T-cell (primary cell): ENCODE data around the gene SDK2. TPM values are rescaled to one million over a fixed set of nuclear protein-coding genes. Genes with fewer than 3 reads are reported as not detected.

ENCODE experiments used
- ATAC-seq, 4 experiments: fragments of 200-7000 bp in 3 of 4; fragments of 150-1000 bp in 1 of 4; cut with Tn5 transposase; replicated peaks in 1 of 4; 1 replicate in 3 of 4; 2 replicates in 1 of 4; pipeline ENCODE4 v1.10.0; 2021; ENCODE audit warnings: moderate library complexity in 3 of 4, mild to moderate bottlenecking in 2 of 4, moderate number of reproducible peaks in 1 of 4
- CTCF ChIA-PET, 2 donors: fragments of 300-600 bp; sonication (Branson Sonifier 250); formaldehyde crosslinking; loops; one replicate each; lab custom pipeline; 2022; ENCODE audit warnings: antibody characterized with exemption in 2 of 2; lab: Charles Lee
- POLR2A ChIA-PET, 2 donors: fragments of 300-600 bp; sonication (Branson Sonifier 250); formaldehyde crosslinking; loops; one replicate each; lab custom pipeline; 2022; ENCODE audit warnings: antibody characterized with exemption in 2 of 2; lab: Charles Lee
- DNase-seq, 35 experiments: peaks; one replicate each; pipeline versions ENCODE4 v3.0.0 to v3.0.0-alpha.2; 2013 to 2023
- H3K27ac ChIP-seq: one replicate; pipeline ENCODE4 v1.5.1; 2013; ENCODE audit warnings: low read length
- H3K27me3 ChIP-seq, 2 experiments: replicated peaks in 1 of 2; 1 replicate in 1 of 2; 2 replicates in 1 of 2; pipeline versions ENCODE4 v1.6.1 to v1.7.0; 2013; ENCODE audit warnings: low read length in 1 of 2, mixed read lengths in 1 of 2; ENCODE audit not compliant: control insufficient read depth in 2 of 2, insufficient read depth in 2 of 2; ENCODE audit errors: extremely low read depth in 1 of 2
- H3K36me3 ChIP-seq, 2 donors: 1 replicate in 1 of 2; 2 replicates in 1 of 2; pipeline versions ENCODE4 v1.6.1 to v1.7.0; 2013; ENCODE audit warnings: low read length in 1 of 2; ENCODE audit not compliant: control insufficient read depth in 2 of 2, insufficient read depth in 1 of 2; ENCODE audit errors: extremely low read depth in 1 of 2
- H3K4me1 ChIP-seq, 2 experiments: 1 replicate in 1 of 2; 2 replicates in 1 of 2; pipeline versions ENCODE4 v1.6.1 to v1.7.0; 2013; ENCODE audit warnings: low read length in 2 of 2, mixed read lengths in 1 of 2; ENCODE audit not compliant: insufficient read depth in 2 of 2, control insufficient read depth in 1 of 2; ENCODE audit errors: extremely low read depth in 1 of 2
- H3K4me3 ChIP-seq, 2 donors: 1 replicate in 1 of 2; 2 replicates in 1 of 2; pipeline versions ENCODE4 v1.5.1 to v1.7.0; 2013; ENCODE audit warnings: mild to moderate bottlenecking in 2 of 2, low read length in 1 of 2, moderate library complexity in 1 of 2; ENCODE audit not compliant: control insufficient read depth in 1 of 2; ENCODE audit errors: extremely low read depth in 1 of 2
- H3K9me3 ChIP-seq: 2 replicates; pipeline ENCODE4 v1.7.0; 2013
- H3K27ac Mint-ChIP-seq, 2 donors: one replicate each; pipeline ENCODE4 v1.8.0; 2020 to 2021; ENCODE audit warnings: mild to moderate bottlenecking in 2 of 2, mixed read lengths in 2 of 2
- H3K27me3 Mint-ChIP-seq, 2 donors: one replicate each; pipeline ENCODE4 v1.8.0; 2021 to 2022; ENCODE audit warnings: mixed read lengths in 2 of 2
- H3K36me3 Mint-ChIP-seq: one replicate; pipeline ENCODE4 v1.8.0; 2021; ENCODE audit warnings: mixed read lengths
- H3K4me1 Mint-ChIP-seq, 3 donors: one replicate each; pipeline ENCODE4 v1.8.0; 2020 to 2022; ENCODE audit warnings: mixed read lengths in 3 of 3, mild to moderate bottlenecking in 1 of 3
- H3K4me3 Mint-ChIP-seq, 3 donors: one replicate each; pipeline ENCODE4 v1.8.0; 2020 to 2022; ENCODE audit warnings: mild to moderate bottlenecking in 3 of 3, mixed read lengths in 3 of 3, moderate library complexity in 3 of 3
- H3K9me3 Mint-ChIP-seq, 3 donors: one replicate each; pipeline ENCODE4 v1.8.0; 2020 to 2022; ENCODE audit warnings: mixed read lengths in 3 of 3
- WGBS: methylation state at CpG from one replicate; pipeline ENCODE4 v1.1.5; 2013; ENCODE audit warnings: missing lambda C conversion rate; ENCODE audit not compliant: insufficient coverage; 5-methylcytosine and 5-hydroxymethylcytosine counted together
- total RNA-seq, 35 experiments: library from RNA in 6 of 35; stranded (reverse) in 6 of 35; fragments of 120-200 nt in 1 of 35; gene quantifications; one replicate each; pipeline versions ENCODE4 v1.2.1 to v1.2.4 and lab custom pipeline; 2013 to 2026

The SDK2 gene
- total RNA-seq, 5 donors from 2014 or later (not counting 1 experiment from before 2014, with no cell fraction given), result 2.9 to 8.3 (median 4.8) TPM

DNA sequence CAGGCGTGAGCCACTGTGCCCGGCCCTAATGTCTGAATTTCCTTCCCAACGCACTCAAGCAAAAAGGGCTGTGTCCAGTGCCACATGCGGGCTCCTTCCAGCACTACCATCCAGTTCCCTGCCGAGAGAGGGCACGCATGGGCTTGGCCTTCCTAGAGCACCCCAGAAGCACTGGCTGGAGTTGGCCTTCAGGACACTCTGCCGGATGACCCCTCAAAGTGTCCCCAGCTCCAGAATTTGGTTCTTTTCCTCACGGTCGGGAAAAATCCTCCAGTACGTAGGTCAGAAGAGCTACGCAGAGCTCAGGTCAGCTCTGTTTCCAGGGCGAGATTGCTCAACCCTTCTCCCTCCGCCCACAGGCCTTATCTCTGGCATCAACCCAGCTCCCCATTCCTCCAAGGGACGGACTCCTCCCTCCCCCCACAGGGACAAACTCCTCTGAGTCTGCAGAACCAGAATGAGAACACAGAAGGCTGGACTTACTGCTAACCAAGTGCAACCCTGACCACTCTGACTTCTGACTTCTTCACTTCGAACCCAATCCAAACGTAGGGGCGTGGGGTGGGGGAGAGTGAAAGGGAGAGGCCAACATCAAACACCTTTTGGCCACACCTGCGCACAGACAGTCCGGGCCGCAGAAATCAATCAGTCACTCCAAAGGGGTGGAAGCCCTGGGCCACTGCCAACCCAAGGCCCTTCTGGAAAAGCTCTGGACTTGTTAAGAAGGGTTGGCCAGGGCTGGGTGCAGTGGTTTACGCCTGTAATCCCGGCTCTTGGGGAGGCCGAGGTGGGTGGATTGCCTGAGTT is 336.0 kb downstream of the SDK2 start:
- Histone ChIP-seq H3K4me1 (peaks cover 7 to 29% of the 10 kb centered on the region in 2 experiments), H3K27ac (no peak overlapping the region), H3K9me3 (no peaks in the 10 kb centered on the region), H3K4me3 (no peak overlapping the region), H3K27me3 (peaks cover 0 to 49% of the 10 kb centered on the region in 2 experiments), H3K36me3 (no peaks in the 10 kb centered on the region)
- DNase-seq (no peak), ATAC-seq (no peak)
- Mint-ChIP-seq H3K36me3 (no peaks in the 10 kb centered on the region), H3K27me3 (peaks cover 2 to 3% of the 10 kb centered on the region in 2 donors), H3K27ac (no peak overlapping the region), H3K9me3 (no peaks in the 10 kb centered on the region), H3K4me1 (peaks cover 11 to 15% (median 13%) of the 10 kb centered on the region in 3 donors), H3K4me3 (no peak overlapping the region)
- ChIA-PET CTCF (no interaction called here), POLR2A (no interaction called here)
- 93% methylated on average over 17 of the region's 23 CpGs for WGBS

DNA sequence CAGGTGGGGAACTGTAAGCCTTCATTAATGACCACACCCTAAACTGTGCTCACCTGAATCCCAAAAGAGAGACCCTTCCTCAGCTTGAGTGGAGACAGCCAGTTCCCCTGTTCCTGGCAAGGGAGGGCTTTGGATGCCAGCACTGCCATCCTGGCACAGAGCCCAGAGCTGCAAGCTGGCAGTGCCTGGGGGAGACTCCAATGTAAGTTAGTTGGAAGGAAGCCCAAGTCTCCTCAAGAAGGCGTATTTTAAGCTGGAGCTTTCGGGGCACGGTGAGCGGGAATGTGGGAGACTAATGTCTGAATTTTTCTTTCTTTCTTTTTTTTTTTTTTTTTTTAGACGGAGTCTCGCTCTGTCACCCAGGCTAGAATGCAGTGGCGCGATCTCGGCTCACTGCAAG is 337.1 kb downstream of the SDK2 start:
- no peak overlapping the region for H3K27ac ChIP-seq
- Mint-ChIP-seq H3K27ac (no peak overlapping the region), H3K36me3 (no peaks in the 10 kb centered on the region), H3K4me1 (peaks cover 11 to 14% (median 13%) of the 10 kb centered on the region in 3 donors), H3K4me3 (no peak overlapping the region), H3K9me3 (no peaks in the 10 kb centered on the region), H3K27me3 (peaks cover 2 to 3% of the 10 kb centered on the region in 2 donors)
- CTCF ChIA-PET, result no interaction called here
- H3K9me3 ChIP-seq, result no peaks in the 10 kb centered on the region
- H3K36me3 ChIP-seq, result no peaks in the 10 kb centered on the region
- 83% methylated on average over 1 of the region's 9 CpGs for WGBS
- DNase-seq (no peak), ATAC-seq (no peak)
- H3K4me3 ChIP-seq, result no peak overlapping the region
- H3K27me3 ChIP-seq, result peaks cover 0 to 49% of the 10 kb centered on the region in 2 experiments
- POLR2A ChIA-PET, result no interaction called here
- peaks cover 7 to 24% of the 10 kb centered on the region in 2 experiments for H3K4me1 ChIP-seq

DNA sequence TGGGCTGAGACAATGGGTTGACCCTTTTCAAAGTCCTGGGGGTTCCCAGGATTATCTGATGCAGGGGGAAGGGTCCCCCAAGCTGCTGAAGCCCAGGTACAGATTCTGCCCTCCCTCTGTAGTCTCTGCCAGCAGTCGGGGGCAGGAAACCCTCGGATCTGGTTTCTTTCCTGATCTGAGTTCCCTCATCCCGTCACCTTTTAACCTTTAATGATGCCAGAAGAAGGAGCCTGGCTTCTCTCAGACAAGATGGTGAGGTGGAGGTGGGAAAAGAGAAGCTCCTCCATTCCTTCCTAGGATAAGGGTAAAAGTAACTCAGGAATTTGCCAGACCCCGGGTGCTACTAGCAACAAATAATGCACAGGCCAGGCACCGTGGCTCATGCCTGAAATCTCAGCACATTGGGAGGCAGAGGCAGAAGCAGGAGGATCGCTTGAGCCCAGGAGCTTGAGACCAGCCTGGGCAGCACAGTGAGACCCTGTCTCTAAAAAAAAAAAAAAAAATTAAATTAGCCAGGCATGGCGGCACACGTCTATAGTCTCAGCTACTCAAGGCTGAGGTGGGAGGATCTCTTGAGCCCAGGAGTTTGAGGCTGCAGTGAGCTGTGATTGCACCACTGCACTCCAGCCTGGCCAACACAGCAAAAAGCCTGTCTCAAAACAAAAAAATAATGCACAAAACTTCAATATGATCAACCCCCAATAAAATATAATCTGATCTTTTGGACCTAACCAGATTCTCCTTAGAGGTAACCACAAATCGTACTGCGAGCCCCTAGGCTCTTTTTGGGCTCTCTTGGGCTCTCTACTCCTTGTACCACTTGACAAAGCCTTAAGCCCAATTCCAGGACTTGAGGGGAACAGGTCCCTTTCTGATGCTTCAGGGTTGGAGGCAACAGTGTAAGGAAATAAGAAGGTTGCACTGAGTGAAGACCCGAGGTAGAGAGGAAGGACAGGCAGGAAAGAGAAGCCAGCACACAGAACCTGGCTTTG is 338.1 kb downstream of the SDK2 start:
- no peak overlapping the region for H3K4me3 ChIP-seq

DNA sequence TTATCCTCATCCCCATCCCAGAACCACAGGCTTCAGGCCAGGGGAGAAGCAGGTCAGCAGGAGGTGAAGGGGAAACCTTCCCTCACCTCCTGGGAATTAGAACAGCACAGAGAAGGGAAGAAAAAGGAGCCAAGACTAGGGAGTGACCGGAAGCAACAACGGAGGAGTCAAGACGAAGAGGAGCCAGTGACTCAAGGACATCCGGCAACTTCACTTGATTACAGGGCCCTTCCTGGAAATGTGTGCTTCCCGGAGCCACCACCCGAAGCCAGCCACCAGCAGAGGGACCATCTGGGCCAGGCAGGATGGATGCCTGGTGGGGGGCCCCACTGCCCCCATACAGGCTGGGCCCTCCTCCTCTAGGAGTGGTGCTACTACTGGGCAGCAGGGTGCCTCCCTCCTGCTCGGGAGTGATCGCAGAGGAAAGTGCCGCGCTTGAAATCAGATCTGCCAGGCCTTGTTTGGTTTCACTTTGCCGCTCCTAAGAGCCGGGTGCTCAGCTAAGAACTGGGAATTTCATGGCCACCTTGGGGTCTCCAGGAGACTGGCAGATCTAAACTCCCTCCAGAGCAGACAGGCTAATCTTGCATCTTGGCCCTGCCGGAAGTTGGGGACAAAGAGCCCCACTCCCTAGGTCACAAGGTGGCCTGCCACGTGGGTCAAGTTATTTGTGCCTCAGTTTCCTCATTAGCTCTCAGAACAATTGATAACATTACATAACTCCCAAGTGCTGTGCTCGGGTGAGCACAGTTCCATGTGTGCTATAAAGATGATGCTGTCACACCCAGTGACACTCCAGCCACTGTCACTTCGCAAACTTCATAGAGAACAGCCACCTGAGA is 339.1 kb downstream of the SDK2 start:
- ChIA-PET CTCF (no interaction called here), POLR2A (no interaction called here)
- Mint-ChIP-seq H3K9me3 (no peaks in the 10 kb centered on the region), H3K27me3 (peaks cover 2 to 3% of the 10 kb centered on the region in 2 donors), H3K4me1 (peaks cover 9 to 10% (median 9%) of the 10 kb centered on the region in 3 donors), H3K27ac (no peak overlapping the region), H3K4me3 (peak overlapping the region in 2 of 3 donors; percentile 9 to 13), H3K36me3 (no peaks in the 10 kb centered on the region)
- peaks cover 1 to 10% of the 10 kb centered on the region in 2 experiments for H3K4me1 ChIP-seq
- ATAC-seq (no peak), DNase-seq (no peak)
- no peak overlapping the region for H3K4me3 ChIP-seq
- no peak overlapping the region for H3K27ac ChIP-seq
- peaks cover 0 to 41% of the 10 kb centered on the region in 2 experiments for H3K27me3 ChIP-seq
- no peaks in the 10 kb centered on the region for H3K36me3 ChIP-seq
- WGBS, result 44% methylated on average over 15 of the region's 16 CpGs
- H3K9me3 ChIP-seq, result no peaks in the 10 kb centered on the region

More for the DNA sequence above, 338.1 kb downstream of the SDK2 start:
- WGBS, result 83% methylated on average over 7 of the region's 11 CpGs
- Mint-ChIP-seq H3K27me3 (peaks cover 2 to 3% of the 10 kb centered on the region in 2 donors), H3K36me3 (no peaks in the 10 kb centered on the region), H3K9me3 (no peaks in the 10 kb centered on the region), H3K4me3 (no peak overlapping the region), H3K4me1 (peaks cover 11 to 14% (median 13%) of the 10 kb centered on the region in 3 donors), H3K27ac (no peak overlapping the region)
- no peaks in the 10 kb centered on the region for H3K36me3 ChIP-seq
- ATAC-seq (no peak), DNase-seq (no peak)
- H3K4me1 ChIP-seq, result peaks cover 7 to 16% of the 10 kb centered on the region in 2 experiments
- CTCF ChIA-PET, result interaction anchor here in 1 of 2 donors (0.8 kb wide), 1 partner anchor 991 kb away, joined by 4 read pairs; no protein-coding TSS in a partner anchor
- H3K9me3 ChIP-seq, result no peaks in the 10 kb centered on the region
- no peak overlapping the region for H3K27ac ChIP-seq
- H3K27me3 ChIP-seq, result peaks cover 0 to 46% of the 10 kb centered on the region in 2 experiments
- POLR2A ChIA-PET, result no interaction called here

DNA sequence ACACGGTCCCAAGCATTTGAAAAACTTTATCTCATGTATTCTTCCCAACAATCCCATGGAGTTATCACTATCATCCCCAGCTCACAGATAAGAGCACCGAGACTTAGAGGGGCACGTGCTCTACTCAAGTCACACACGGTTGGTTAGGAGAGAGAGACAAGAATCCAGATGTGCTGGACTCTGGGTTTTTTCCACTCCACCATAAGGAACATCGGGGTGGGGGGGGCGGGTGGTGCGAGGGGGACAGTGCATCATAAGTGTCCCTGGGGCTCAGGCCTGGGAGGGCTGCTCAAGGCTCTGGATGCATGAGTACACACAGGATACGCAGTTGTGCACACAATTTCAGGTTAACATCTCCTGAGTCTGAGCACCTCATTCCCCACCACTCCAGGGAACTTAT is 339.8 kb downstream of the SDK2 start:
- peaks cover 0 to 34% of the 10 kb centered on the region in 2 experiments for H3K27me3 ChIP-seq
- no peak overlapping the region for H3K27ac ChIP-seq
- Mint-ChIP-seq H3K27ac (no peak overlapping the region), H3K4me3 (no peak overlapping the region), H3K9me3 (no peaks in the 10 kb centered on the region), H3K4me1 (peaks cover 2 to 4% (median 2%) of the 10 kb centered on the region in 3 donors), H3K36me3 (no peaks in the 10 kb centered on the region), H3K27me3 (peaks cover 2 to 3% of the 10 kb centered on the region in 2 donors)
- no peaks in the 10 kb centered on the region for H3K36me3 ChIP-seq
- no peaks in the 10 kb centered on the region for H3K9me3 ChIP-seq
- ChIA-PET CTCF (interaction anchor here in 1 of 2 donors (0.6 kb wide), 1 partner anchor 111 kb away, joined by 3 read pairs; no protein-coding TSS in a partner anchor), POLR2A (no interaction called here)
- 100% methylated on average over 1 of the region's 8 CpGs for WGBS
- peaks cover 0 to 3% of the 10 kb centered on the region in 2 experiments for H3K4me1 ChIP-seq
- DNase-seq, result no peak
- no peak for ATAC-seq
- no peak overlapping the region for H3K4me3 ChIP-seq
